ENCODE data around the gene IL18R1.

IL18R1 gene

GRCh38 chr2:102434655-102435381, 79.2 kb downstream of the IL18R1 start:
- DNase-seq: no peak

- DNase-seq: peak; percentile 11 to 58 (median 38)
Measured at GRCh38 chr2:102435741-102436140, 80.1 kb downstream of the IL18R1 start.

- DNase-seq: peak; percentile 15 to 59 (median 38)
Measured at GRCh38 chr2:102436323-102436722, 80.7 kb downstream of the IL18R1 start.

GRCh38 chr2:102437122-102437521, 81.5 kb downstream of the IL18R1 start:
- DNase-seq: no peak

GRCh38 chr2:102438111-102438510, 82.5 kb downstream of the IL18R1 start:
- DNase-seq: no peak

- no peak for DNase-seq
Measured at GRCh38 chr2:102438578-102438977, 83.0 kb downstream of the IL18R1 start.

GRCh38 chr2:102439065-102439695, 83.6 kb downstream of the IL18R1 start:
- DNase-seq: no peak

GRCh38 chr2:102442967-102443828, 87.6 kb downstream of the IL18R1 start:
- DNase-seq: peak; percentile 46 to 72 (median 63)

- no peak for DNase-seq
Measured at GRCh38 chr2:102444233-102444632, 88.6 kb downstream of the IL18R1 start.

- no peak for DNase-seq
Measured at GRCh38 chr2:102446936-102447335, 91.3 kb downstream of the IL18R1 start.
